Activated CD4-positive, CD25-positive, alpha-beta regulatory T cell treated with anti-CD3 and anti-CD28 coated beads, Interleukin-2, amount 50 U/mL, for 72 hours (primary cell): Measurements from ENCODE around the gene WASF1.
"Not testable (repeated sequence)": the region's sequence is repeated elsewhere in the genome, so short reads cannot be mapped to it uniquely, and the experiment has no call there.

ENCODE experiments used
- DNase-seq: peaks from one replicate; pipeline ENCODE4 v3.0.0; 2021

Gene WASF1

GRCh38 chr6:110173506-110174132 lies 5.9 kb downstream of the WASF1 start:
- DNase-seq, result no peak

- no peak for DNase-seq
Measured at GRCh38 chr6:110170081-110170480, 9.4 kb downstream of the WASF1 start.

GRCh38 chr6:110158479-110158878 lies 21.0 kb downstream of the WASF1 start:
- no peak for DNase-seq

- DNase-seq, result no peak
Measured at GRCh38 chr6:110147870-110148269, 31.6 kb downstream of the WASF1 start.

- no peak for DNase-seq
Measured at GRCh38 chr6:110140650-110141049, 38.8 kb downstream of the WASF1 start.

- no peak for DNase-seq
Measured at GRCh38 chr6:110139052-110139451, 40.4 kb downstream of the WASF1 start.

GRCh38 chr6:110137924-110138887 lies 41.3 kb downstream of the WASF1 start:
- no peak for DNase-seq

- no peak for DNase-seq
Measured at GRCh38 chr6:110130362-110130761, 49.1 kb downstream of the WASF1 start.

- DNase-seq, result no peak
Measured at GRCh38 chr6:110128418-110128817, 51.1 kb downstream of the WASF1 start.

- no peak for DNase-seq
Measured at GRCh38 chr6:110125361-110125760, 54.1 kb downstream of the WASF1 start.

GRCh38 chr6:110121655-110122054 lies 57.8 kb downstream of the WASF1 start:
- DNase-seq, result not testable (repeated sequence)

GRCh38 chr6:110116258-110116657 lies 63.2 kb downstream of the WASF1 start:
- DNase-seq, result no peak

GRCh38 chr6:110114004-110114403 lies 65.5 kb downstream of the WASF1 start:
- DNase-seq, result no peak

- no peak for DNase-seq
Measured at GRCh38 chr6:110105296-110105695, 74.2 kb downstream of the WASF1 start.

- no peak for DNase-seq
Measured at GRCh38 chr6:110103260-110103659, 76.2 kb downstream of the WASF1 start.

- no peak for DNase-seq
Measured at GRCh38 chr6:110102411-110102810, 77.1 kb downstream of the WASF1 start.

GRCh38 chr6:110101885-110102284 lies 77.6 kb downstream of the WASF1 start:
- DNase-seq, result no peak

- DNase-seq, result no peak
Measured at GRCh38 chr6:110098511-110099116, 80.9 kb downstream of the WASF1 start.

- no peak for DNase-seq
Measured at GRCh38 chr6:110097443-110097842, 82.0 kb downstream of the WASF1 start.

- no peak for DNase-seq
Measured at GRCh38 chr6:110095935-110096334, 83.5 kb downstream of the WASF1 start.

GRCh38 chr6:110095101-110095500 lies 84.4 kb downstream of the WASF1 start:
- no peak for DNase-seq

- no peak for DNase-seq
Measured at GRCh38 chr6:110093981-110094380, 85.5 kb downstream of the WASF1 start.

GRCh38 chr6:110090876-110091275 lies 88.6 kb downstream of the WASF1 start:
- DNase-seq, result no peak

- DNase-seq, result no peak
Measured at GRCh38 chr6:110089323-110089722, 90.1 kb downstream of the WASF1 start.
